Mesothelial cell of epicardium (in vitro differentiated cells): ENCODE measurements around the gene PLEKHA5. TPM values are rescaled to one million over a fixed set of nuclear protein-coding genes. Genes with fewer than 3 reads are reported as not detected.

Experiments
- DNase-seq, 2 experiments: peaks; one replicate each; pipeline ENCODE4 v3.0.0; 2021; ENCODE audit warnings: low spot score in 2 of 2; ENCODE audit not compliant: unreplicated experiment in 2 of 2
- H3K27ac Mint-ChIP-seq: 2 replicates; pipeline ENCODE4 v1.8.0; 2021; ENCODE audit warnings: mixed read lengths
- H3K27me3 Mint-ChIP-seq: 2 replicates; pipeline ENCODE4 v1.8.0; 2021; ENCODE audit warnings: low read depth, mixed read lengths
- H3K36me3 Mint-ChIP-seq: 2 replicates; pipeline ENCODE4 v1.8.0; 2021; ENCODE audit warnings: mixed read lengths
- H3K4me1 Mint-ChIP-seq: 2 replicates; pipeline ENCODE4 v1.8.0; 2021; ENCODE audit warnings: mixed read lengths
- H3K4me3 Mint-ChIP-seq: 2 replicates; pipeline ENCODE4 v1.8.0; 2021; ENCODE audit warnings: mild to moderate bottlenecking, moderate library complexity, mixed read lengths
- H3K9me3 Mint-ChIP-seq: 2 replicates; pipeline ENCODE4 v1.8.0; 2021; ENCODE audit warnings: mixed read lengths
- total RNA-seq: library from RNA; stranded (reverse); gene quantifications from 3 replicates; pipeline ENCODE4 v1.2.1, GENCODE V29; 2021
- TF ChIP-seq, protein P1 (sequence below): fragments of 200-600 bp; sonication (generic); IDR thresholded peaks from one replicate; pipeline ENCODE4 v1.5.0; 2021; ENCODE audit warnings: antibody characterized with exemption; ENCODE audit not compliant: unreplicated experiment

The PLEKHA5 gene
- total RNA-seq, 1 donor from 2014 or later, result 52.0 TPM

DNA sequence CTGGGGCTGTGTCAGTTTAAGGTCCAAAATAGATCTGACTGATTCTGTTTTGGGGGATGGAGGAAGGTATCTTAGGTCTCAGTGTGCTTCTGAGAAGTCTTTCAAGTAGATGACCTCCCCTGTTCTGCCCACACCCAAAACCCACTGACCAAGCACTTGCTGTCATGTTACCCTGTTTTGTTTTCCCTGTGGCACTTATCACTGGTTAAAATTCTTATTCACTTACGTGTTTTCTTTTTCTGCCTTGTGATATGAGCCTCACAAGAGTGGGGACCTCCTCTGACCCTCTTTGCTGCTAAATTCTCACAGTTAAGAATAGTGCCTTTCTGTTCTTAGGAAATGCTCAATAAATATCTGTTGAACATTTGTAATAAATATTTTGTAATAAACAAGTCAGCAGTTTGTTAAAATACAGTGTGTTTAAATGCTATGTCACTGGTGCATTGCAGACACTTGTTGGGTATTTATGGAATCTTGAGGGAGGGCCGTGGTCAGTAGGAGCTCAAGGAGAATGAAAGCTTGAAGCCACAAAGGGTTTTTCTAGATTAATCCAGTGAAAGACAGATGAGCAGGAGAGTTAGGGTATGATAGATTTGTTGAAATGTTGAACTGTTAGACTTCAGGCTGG is 20.9 kb downstream of the PLEKHA5 start:
- H3K9me3 Mint-ChIP-seq, result peaks cover 10% of the 10 kb centered on the region
- H3K36me3 Mint-ChIP-seq, result peaks cover 31% of the 10 kb centered on the region
- peak overlapping the region; percentile 3 for H3K27ac Mint-ChIP-seq
- peaks cover 7% of the 10 kb centered on the region for H3K4me1 Mint-ChIP-seq
- H3K27me3 Mint-ChIP-seq, result no peaks in the 10 kb centered on the region
- H3K4me3 Mint-ChIP-seq, result no peak overlapping the region
- TF ChIP-seq, protein P1, sequence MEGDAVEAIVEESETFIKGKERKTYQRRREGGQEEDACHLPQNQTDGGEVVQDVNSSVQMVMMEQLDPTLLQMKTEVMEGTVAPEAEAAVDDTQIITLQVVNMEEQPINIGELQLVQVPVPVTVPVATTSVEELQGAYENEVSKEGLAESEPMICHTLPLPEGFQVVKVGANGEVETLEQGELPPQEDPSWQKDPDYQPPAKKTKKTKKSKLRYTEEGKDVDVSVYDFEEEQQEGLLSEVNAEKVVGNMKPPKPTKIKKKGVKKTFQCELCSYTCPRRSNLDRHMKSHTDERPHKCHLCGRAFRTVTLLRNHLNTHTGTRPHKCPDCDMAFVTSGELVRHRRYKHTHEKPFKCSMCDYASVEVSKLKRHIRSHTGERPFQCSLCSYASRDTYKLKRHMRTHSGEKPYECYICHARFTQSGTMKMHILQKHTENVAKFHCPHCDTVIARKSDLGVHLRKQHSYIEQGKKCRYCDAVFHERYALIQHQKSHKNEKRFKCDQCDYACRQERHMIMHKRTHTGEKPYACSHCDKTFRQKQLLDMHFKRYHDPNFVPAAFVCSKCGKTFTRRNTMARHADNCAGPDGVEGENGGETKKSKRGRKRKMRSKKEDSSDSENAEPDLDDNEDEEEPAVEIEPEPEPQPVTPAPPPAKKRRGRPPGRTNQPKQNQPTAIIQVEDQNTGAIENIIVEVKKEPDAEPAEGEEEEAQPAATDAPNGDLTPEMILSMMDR, result no peak
- no peak for DNase-seq

GRCh38 chr12:19151298-19151697 is 21.8 kb downstream of the PLEKHA5 start:
- Mint-ChIP-seq H3K27me3 (no peaks in the 10 kb centered on the region), H3K9me3 (peaks cover 10% of the 10 kb centered on the region), H3K27ac (no peak overlapping the region), H3K36me3 (peaks cover 31% of the 10 kb centered on the region), H3K4me3 (no peak overlapping the region), H3K4me1 (peaks cover 15% of the 10 kb centered on the region)
- DNase-seq, result no peak
- TF ChIP-seq, protein P1, result no peak

GRCh38 chr12:19153396-19153795 is 23.9 kb downstream of the PLEKHA5 start:
- TF ChIP-seq, protein P1, result no peak
- Mint-ChIP-seq H3K27me3 (no peaks in the 10 kb centered on the region), H3K36me3 (peaks cover 25% of the 10 kb centered on the region), H3K9me3 (peaks cover 10% of the 10 kb centered on the region), H3K4me3 (no peak overlapping the region), H3K27ac (no peak overlapping the region), H3K4me1 (peaks cover 19% of the 10 kb centered on the region)
- DNase-seq, result no peak

DNA sequence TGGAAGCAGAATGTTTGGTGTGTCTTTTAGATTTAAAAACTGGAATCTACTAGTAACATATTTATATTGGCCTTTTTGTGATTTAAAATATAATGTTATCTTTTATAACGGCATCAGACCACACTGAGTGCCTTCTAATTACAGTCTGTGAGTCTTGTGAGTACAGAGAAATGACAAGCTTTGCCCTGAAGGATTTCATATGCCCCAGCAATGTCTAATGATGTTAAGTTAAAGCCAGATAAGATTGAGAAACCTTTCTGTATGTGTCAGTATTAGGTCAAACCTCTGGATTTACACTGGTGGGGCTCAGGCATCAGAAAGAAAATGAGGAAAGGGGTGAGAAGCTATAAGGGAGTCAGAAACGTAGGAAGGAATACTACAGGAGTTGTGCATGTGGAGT is 25.2 kb downstream of the PLEKHA5 start:
- H3K36me3 Mint-ChIP-seq, result peaks cover 16% of the 10 kb centered on the region
- no peak overlapping the region for H3K4me3 Mint-ChIP-seq
- H3K27me3 Mint-ChIP-seq, result no peaks in the 10 kb centered on the region
- peaks cover 7% of the 10 kb centered on the region for H3K9me3 Mint-ChIP-seq
- no peak overlapping the region for H3K27ac Mint-ChIP-seq
- no peak for DNase-seq
- H3K4me1 Mint-ChIP-seq, result peaks cover 28% of the 10 kb centered on the region
- TF ChIP-seq, protein P1, result no peak

DNA sequence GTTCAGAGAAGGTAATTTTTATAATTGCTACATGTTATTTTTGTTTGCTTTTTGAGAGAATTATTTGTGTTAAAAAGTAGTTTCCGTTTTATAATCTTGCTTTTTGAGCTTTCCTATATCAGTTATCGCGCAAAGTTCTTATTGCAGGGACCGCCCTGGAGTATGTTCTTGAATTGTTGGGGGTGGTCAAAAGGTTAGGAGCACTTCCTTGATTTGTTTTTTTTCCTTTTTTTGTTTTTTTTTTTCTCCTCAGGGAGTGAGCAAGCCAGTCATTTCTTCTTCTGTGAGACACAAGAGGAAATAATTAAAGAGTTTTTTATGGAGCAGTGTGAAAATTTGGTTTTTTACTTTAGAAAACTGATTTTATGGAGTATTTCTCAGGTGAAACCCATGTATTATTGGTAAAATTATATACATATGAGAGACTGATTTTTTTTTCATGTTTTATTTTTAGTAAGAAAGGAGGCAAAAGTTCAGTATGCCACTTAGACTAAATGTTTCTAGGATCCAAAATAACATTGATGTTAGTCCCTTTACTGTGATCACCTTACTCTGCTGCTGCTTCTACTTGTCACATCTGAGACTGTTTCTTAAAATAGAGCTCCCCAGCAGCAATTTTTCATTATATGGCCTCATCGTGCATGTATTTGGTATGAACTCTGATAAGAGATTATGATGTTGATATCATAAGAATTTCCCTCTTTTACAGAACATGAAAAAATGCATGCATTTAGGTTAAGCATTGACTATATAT is 26.6 kb downstream of the PLEKHA5 start:
- no peak for DNase-seq
- peaks cover 30% of the 10 kb centered on the region for H3K4me1 Mint-ChIP-seq
- TF ChIP-seq, protein P1, result no peak
- no peak overlapping the region for H3K4me3 Mint-ChIP-seq
- peak overlapping the region; percentile 86 for H3K27ac Mint-ChIP-seq
- peaks cover under 1% of the 10 kb centered on the region for H3K9me3 Mint-ChIP-seq
- no peaks in the 10 kb centered on the region for H3K27me3 Mint-ChIP-seq
- H3K36me3 Mint-ChIP-seq, result peaks cover 8% of the 10 kb centered on the region
